GM23248 (cell line): ENCODE measurements around the gene LCN12. TPM values are rescaled to one million over a fixed set of nuclear protein-coding genes. Genes with fewer than 3 reads are reported as not detected.

Source experiments
- DNase-seq: peaks from one replicate; pipeline ENCODE4 v3.0.0-alpha.2; 2015
- H2AFZ ChIP-seq: fragments of 200-600 bp; sonication (generic); 2 replicates; pipeline ENCODE4 v1.6.1; 2016; ENCODE audit warnings: antibody characterized with exemption
- H3F3A ChIP-seq: fragments of 200-600 bp; sonication (generic); 2 replicates; pipeline ENCODE4 v1.6.1; 2016; ENCODE audit warnings: mild to moderate bottlenecking, antibody characterized with exemption, mixed run types; ENCODE audit not compliant: insufficient read depth
- H3K27ac ChIP-seq: fragments of 200-600 bp; sonication (generic); 2 replicates; pipeline ENCODE4 v1.5.1; 2016; ENCODE audit warnings: mild to moderate bottlenecking
- H3K27me3 ChIP-seq: fragments of 200-600 bp; sonication (generic); replicated peaks from 2 replicates; pipeline ENCODE4 v1.6.1; 2016; ENCODE audit warnings: mild to moderate bottlenecking; ENCODE audit not compliant: insufficient read depth
- H3K36me3 ChIP-seq: fragments of 200-600 bp; sonication (generic); 2 replicates; pipeline ENCODE4 v1.6.1; 2016; ENCODE audit warnings: low read depth, mild to moderate bottlenecking
- H3K4me1 ChIP-seq: fragments of 200-600 bp; sonication (generic); 2 replicates; pipeline ENCODE4 v1.6.1; 2016; ENCODE audit warnings: mild to moderate bottlenecking; ENCODE audit not compliant: insufficient read depth
- H3K4me2 ChIP-seq: fragments of 200-600 bp; sonication (generic); one replicate; pipeline ENCODE4 v1.6.1; 2016; ENCODE audit warnings: mild to moderate bottlenecking; ENCODE audit not compliant: unreplicated experiment
- H3K4me3 ChIP-seq: fragments of 200-600 bp; sonication (generic); 2 replicates; pipeline ENCODE4 v1.5.1; 2016; ENCODE audit warnings: mild to moderate bottlenecking
- H3K79me2 ChIP-seq: fragments of 200-600 bp; sonication (generic); 2 replicates; pipeline ENCODE4 v1.6.1; 2016; ENCODE audit warnings: mild to moderate bottlenecking; ENCODE audit not compliant: insufficient read depth
- H3K9ac ChIP-seq: fragments of 200-600 bp; sonication (generic); 2 replicates; pipeline ENCODE4 v1.6.1; 2016; ENCODE audit warnings: mild to moderate bottlenecking
- H3K9me2 ChIP-seq: fragments of 200-600 bp; sonication (generic); 2 replicates; pipeline ENCODE4 v1.6.1; 2016; ENCODE audit warnings: mixed run types, mild to moderate bottlenecking, moderate library complexity; ENCODE audit not compliant: insufficient read depth
- H3K9me3 ChIP-seq: fragments of 200-600 bp; sonication (generic); one replicate; pipeline ENCODE4 v1.6.1; 2017; ENCODE audit warnings: low read depth
- H4K20me1 ChIP-seq: fragments of 200-600 bp; sonication (generic); 2 replicates; pipeline ENCODE4 v1.6.0; 2016; ENCODE audit not compliant: insufficient read depth
- EZH2 ChIP-seq: fragments of 200-600 bp; sonication (generic); IDR thresholded peaks from 2 replicates; pipeline ENCODE4 v1.6.1; 2018; ENCODE audit warnings: antibody characterized with exemption, mild to moderate bottlenecking; ENCODE audit not compliant: insufficient read depth, poor library complexity, severe bottlenecking
- EZH2phosphoT487 ChIP-seq: fragments of 200-600 bp; sonication (generic); IDR thresholded peaks from 2 replicates; pipeline ENCODE4 v1.6.1; 2018; ENCODE audit warnings: antibody characterized with exemption, moderate library complexity, mild to moderate bottlenecking, low read depth; ENCODE audit not compliant: insufficient read depth
- WGBS, 2 experiments: methylation state at CpG; one replicate each; pipeline ENCODE4 v1.1.6; 2015 to 2017; ENCODE audit warnings: low lambda C conversion rate in 2 of 2, low coverage in 1 of 2; ENCODE audit errors: missing lambda C conversion rate in 2 of 2; 5-methylcytosine and 5-hydroxymethylcytosine counted together
- in situ Hi-C: fragments of 300-500 bp; cut with MboI; formaldehyde crosslinking; loops from 2 replicates; pipeline ENCODE4 v1.15.0; 2020
- polyA plus RNA-seq: library from polyadenylated mRNA; unstranded; fragments of >200 nt; fragmentation: Nextera tagmentation; extraction: Ambion mirVana; gene quantifications from 2 replicates; pipeline ENCODE4 v1.2.1, GENCODE V29; 2016
- total RNA-seq: library from RNA; depleted of rRNA; stranded (reverse); fragments of >200 nt; shearing (Covaris generic); gene quantifications from 2 replicates; pipeline ENCODE4 v1.2.3, GENCODE V29; 2014

Gene LCN12
- total and polyA plus RNA-seq, 2 experiments from 2014 or later = not detected

- no peaks in the 10 kb centered on the region for H3F3A ChIP-seq
- no peak for DNase-seq
- no peaks in the 10 kb centered on the region for H3K9me3 ChIP-seq
- no peak overlapping the region for H3K27ac ChIP-seq
- H3K9me2 ChIP-seq = no peaks in the 10 kb centered on the region
- TF ChIP-seq EZH2 (no peak), EZH2phosphoT487 (no peak)
- peaks cover 14% of the 10 kb centered on the region; the same call in 1 of the 2 replicates for H3K36me3 ChIP-seq
- 75 to 81% methylated on average over 19 to 30 of the region's 30 CpGs for WGBS, 2 experiments
- in situ Hi-C loops = no loop called here
- no peak overlapping the region for H3K9ac ChIP-seq
- no peaks in the 10 kb centered on the region for H3K4me1 ChIP-seq
- no peak overlapping the region for H3K4me2 ChIP-seq
- peaks cover 30% of the 10 kb centered on the region for H3K79me2 ChIP-seq
- H2AFZ ChIP-seq = no peak overlapping the region
- no peaks in the 10 kb centered on the region for H3K27me3 ChIP-seq
- no peak overlapping the region for H3K4me3 ChIP-seq
- no peaks in the 10 kb centered on the region for H4K20me1 ChIP-seq
These were observed 6.5 kb upstream of the LCN12 start for GRCh38 chr9:136945333-136946227.

GRCh38 chr9:136946228-136947027 lies 5.6 kb upstream of the LCN12 start:
- Histone ChIP-seq H3K4me1 (no peaks in the 10 kb centered on the region), H3K9ac (no peak overlapping the region), H3K79me2 (peaks cover 26% of the 10 kb centered on the region), H3K9me2 (no peaks in the 10 kb centered on the region), H3K27me3 (no peaks in the 10 kb centered on the region), H3K9me3 (no peaks in the 10 kb centered on the region), H2AFZ (no peak overlapping the region), H3K4me2 (no peak overlapping the region), H4K20me1 (no peaks in the 10 kb centered on the region), H3K27ac (no peak overlapping the region), H3K4me3 (no peak overlapping the region), H3F3A (no peaks in the 10 kb centered on the region), H3K36me3 (peaks cover 8% of the 10 kb centered on the region; the same call in 1 of the 2 replicates)
- TF ChIP-seq EZH2phosphoT487 (no peak), EZH2 (no peak)
- WGBS, 2 experiments = 85 to 86% methylated on average over 25 to 27 of the region's 27 CpGs
- in situ Hi-C loops = no loop called here
- DNase-seq = no peak

- Histone ChIP-seq H3K79me2 (peaks cover 18% of the 10 kb centered on the region), H3K4me3 (no peak overlapping the region), H3K9ac (no peak overlapping the region; the same call in 1 of the 2 replicates), H3K36me3 (no peaks in the 10 kb centered on the region), H3K27ac (peak overlapping the region; percentile 50; the same call in 1 of the 2 replicates), H3K4me2 (no peak overlapping the region), H2AFZ (no peak overlapping the region), H3K27me3 (no peaks in the 10 kb centered on the region), H4K20me1 (no peaks in the 10 kb centered on the region), H3K9me3 (no peaks in the 10 kb centered on the region), H3F3A (no peaks in the 10 kb centered on the region), H3K4me1 (no peaks in the 10 kb centered on the region), H3K9me2 (no peaks in the 10 kb centered on the region)
- in situ Hi-C loops = no loop called here
- TF ChIP-seq EZH2 (no peak), EZH2phosphoT487 (no peak)
- DNase-seq = no peak
- 75 to 77% methylated on average over 22 to 26 of the region's 26 CpGs for WGBS, 2 experiments
These were observed 4.8 kb upstream of the LCN12 start for GRCh38 chr9:136947028-136947891.
